Neuronal stem cell (in vitro differentiated cells): ENCODE data around the gene ATP11A.
A peak's percentile ranks its signal among the peaks of the same experiment; 100 is the strongest.

Source experiments
- DNase-seq: peaks from one replicate; pipeline ENCODE4 v3.0.0-alpha.2; 2013; ENCODE audit warnings: low spot score
- H2AFZ ChIP-seq: one replicate; pipeline ENCODE4 v1.6.1; 2013; ENCODE audit warnings: mild to moderate bottlenecking, low read length, inconsistent platforms
- H2AK5ac ChIP-seq: 2 replicates; pipeline ENCODE4 v1.6.1; 2013; ENCODE audit warnings: low read depth, mild to moderate bottlenecking, inconsistent platforms, low read length, moderate library complexity, mixed read lengths
- H2BK120ac ChIP-seq: 2 replicates; pipeline ENCODE4 v1.6.1; 2013; ENCODE audit warnings: low read depth, mild to moderate bottlenecking, inconsistent platforms, low read length, moderate library complexity, mixed read lengths
- H2BK12ac ChIP-seq: one replicate; pipeline ENCODE4 v1.6.1; 2013; ENCODE audit warnings: low read length, inconsistent platforms
- H2BK15ac ChIP-seq: 2 replicates; pipeline ENCODE4 v1.6.1; 2013; ENCODE audit warnings: mild to moderate bottlenecking, low read length, inconsistent platforms, mixed read lengths
- H2BK5ac ChIP-seq: one replicate; pipeline ENCODE4 v1.6.1; 2013; ENCODE audit warnings: inconsistent platforms, mild to moderate bottlenecking, low read length, moderate library complexity
- H3K14ac ChIP-seq: one replicate; pipeline ENCODE4 v1.6.1; 2013; ENCODE audit warnings: low read length, inconsistent platforms
- H3K18ac ChIP-seq: 2 replicates; pipeline ENCODE4 v1.6.1; 2013; ENCODE audit warnings: low read length, inconsistent platforms
- H3K23ac ChIP-seq: 2 replicates; pipeline ENCODE4 v1.6.1; 2013; ENCODE audit warnings: low read depth, mild to moderate bottlenecking, mixed read lengths, low read length, inconsistent platforms; ENCODE audit not compliant: poor library complexity
- H3K27ac ChIP-seq: replicated peaks from 3 replicates; pipeline ENCODE4 v1.5.1; 2013; ENCODE audit warnings: low read length, inconsistent platforms
- H3K27me3 ChIP-seq, 3 experiments: 2 replicates each; pipeline ENCODE4 v1.6.1; 2013; ENCODE audit warnings: low read length in 3 of 3, mild to moderate bottlenecking in 2 of 3, inconsistent platforms in 1 of 3, low read depth in 1 of 3, mixed read lengths in 1 of 3, moderate library complexity in 1 of 3; ENCODE audit not compliant: control insufficient read depth in 3 of 3, insufficient read depth in 3 of 3
- H3K36me3 ChIP-seq, 2 donors: replicated peaks in 1 of 2; 2 replicates each; pipeline ENCODE4 v1.6.1; 2013; ENCODE audit warnings: low read length in 2 of 2; ENCODE audit not compliant: control insufficient read depth in 2 of 2, insufficient read depth in 2 of 2
- H3K4ac ChIP-seq: 2 replicates; pipeline ENCODE4 v1.6.1; 2013; ENCODE audit warnings: inconsistent platforms, mild to moderate bottlenecking, low read length, moderate library complexity
- H3K4me1 ChIP-seq, 2 donors: 1 replicate in 1 of 2; 2 replicates in 1 of 2; pipeline ENCODE4 v1.6.1; 2013; ENCODE audit warnings: low read length in 2 of 2, low read depth in 1 of 2; ENCODE audit not compliant: control insufficient read depth in 2 of 2, insufficient read depth in 1 of 2
- H3K4me2 ChIP-seq: one replicate; pipeline ENCODE4 v1.6.1; 2013; ENCODE audit warnings: mild to moderate bottlenecking, low read length, inconsistent platforms; ENCODE audit not compliant: insufficient read depth, poor library complexity, severe bottlenecking
- H3K4me3 ChIP-seq, 2 donors: 2 replicates each; pipeline ENCODE4 v1.5.1; 2013; ENCODE audit warnings: low read length in 2 of 2, mild to moderate bottlenecking in 2 of 2, inconsistent platforms in 1 of 2, moderate library complexity in 1 of 2
- H3K79me1 ChIP-seq: one replicate; pipeline ENCODE4 v1.6.1; 2013; ENCODE audit warnings: low read depth, mild to moderate bottlenecking, inconsistent platforms, low read length, moderate library complexity
- H3K9ac ChIP-seq: one replicate; pipeline ENCODE4 v1.6.1; 2013; ENCODE audit warnings: mild to moderate bottlenecking, low read depth, low read length, inconsistent platforms; ENCODE audit not compliant: poor library complexity
- H3K9me3 ChIP-seq, 2 donors: replicated peaks in 1 of 2; 2 replicates each; pipeline versions ENCODE3 to v1.6.1; 2013; ENCODE audit warnings: low read length in 2 of 2, mild to moderate bottlenecking in 2 of 2, inconsistent platforms in 1 of 2, low read depth in 1 of 2, mixed read lengths in 1 of 2, moderate library complexity in 1 of 2; ENCODE audit not compliant: control insufficient read depth in 2 of 2, insufficient read depth in 1 of 2
- H4K8ac ChIP-seq: one replicate; pipeline ENCODE4 v1.6.1; 2013; ENCODE audit warnings: low read depth, mild to moderate bottlenecking, inconsistent platforms, low read length, moderate library complexity
- H4K91ac ChIP-seq: one replicate; pipeline ENCODE4 v1.6.1; 2013; ENCODE audit warnings: low read length, low read depth, mild to moderate bottlenecking, inconsistent platforms; ENCODE audit not compliant: poor library complexity
- WGBS, 2 donors: extraction: QIAGEN DNeasy Blood & Tissue Kit; methylation state at CpG; one replicate each; pipeline ENCODE4 v1.1.7; 2013; ENCODE audit warnings: missing lambda C conversion rate in 2 of 2, mixed read lengths in 1 of 2; ENCODE audit not compliant: insufficient read length in 2 of 2, insufficient replicate concordance in 1 of 2; ENCODE audit errors: extremely low coverage in 2 of 2; 5-methylcytosine and 5-hydroxymethylcytosine counted together

ATP11A gene

GRCh38 chr13:112820318-112820717, 130.5 kb downstream of the ATP11A start:
- no peaks in the 10 kb centered on the region for H3K4me1 ChIP-seq
- H4K91ac ChIP-seq: no peak overlapping the region
- no peak overlapping the region for H3K23ac ChIP-seq
- no CpG with 5 or more reads among the region's 11 CpGs for WGBS, 2 donors
- no peak overlapping the region for H3K4me2 ChIP-seq
- H3K9ac ChIP-seq: no peak overlapping the region
- no peak overlapping the region for H3K18ac ChIP-seq
- H2AK5ac ChIP-seq: no peak overlapping the region
- H3K27ac ChIP-seq: no peak overlapping the region
- no peak overlapping the region for H2BK12ac ChIP-seq
- no peak overlapping the region for H2BK5ac ChIP-seq
- H3K14ac ChIP-seq: no peak overlapping the region
- no peak overlapping the region for H3K4ac ChIP-seq
- no peak overlapping the region for H2AFZ ChIP-seq
- H2BK15ac ChIP-seq: no peak overlapping the region
- H4K8ac ChIP-seq: no peak overlapping the region
- H3K36me3 ChIP-seq: peaks cover 55 to 72% of the 10 kb centered on the region in 2 donors
- H3K27me3 ChIP-seq: no peaks in the 10 kb centered on the region
- DNase-seq: no peak
- no peak overlapping the region for H2BK120ac ChIP-seq
- no peak overlapping the region for H3K4me3 ChIP-seq
- H3K79me1 ChIP-seq: peaks cover 6% of the 10 kb centered on the region
- H3K9me3 ChIP-seq: peaks cover 17 to 22% of the 10 kb centered on the region in 2 donors

GRCh38 chr13:112821340-112822055, 131.7 kb downstream of the ATP11A start:
- Histone ChIP-seq H3K9me3 (peaks cover 17 to 18% of the 10 kb centered on the region in 2 donors), H3K36me3 (peaks cover 56 to 65% of the 10 kb centered on the region in 2 donors), H2BK12ac (no peak overlapping the region), H4K8ac (no peak overlapping the region), H3K14ac (no peak overlapping the region), H3K4me3 (no peak overlapping the region), H3K23ac (no peak overlapping the region), H3K18ac (no peak overlapping the region), H3K79me1 (peaks cover 6% of the 10 kb centered on the region), H4K91ac (no peak overlapping the region), H2AK5ac (no peak overlapping the region), H3K27me3 (no peaks in the 10 kb centered on the region), H3K4me1 (no peaks in the 10 kb centered on the region), H2BK120ac (no peak overlapping the region), H3K4ac (no peak overlapping the region), H2AFZ (no peak overlapping the region), H2BK5ac (no peak overlapping the region), H3K4me2 (no peak overlapping the region), H3K27ac (no peak overlapping the region), H2BK15ac (no peak overlapping the region), H3K9ac (peak overlapping the region; percentile 30)
- no peak for DNase-seq
- WGBS, 2 donors: no CpG with 5 or more reads among the region's 19 CpGs

GRCh38 chr13:112822851-112823250, 133.0 kb downstream of the ATP11A start:
- H3K9me3 ChIP-seq: peaks cover 7 to 12% of the 10 kb centered on the region in 2 donors
- no peak overlapping the region for H3K4ac ChIP-seq
- no peak overlapping the region for H2AK5ac ChIP-seq
- WGBS, 2 donors: no CpG with 5 or more reads among the region's 11 CpGs
- no peak overlapping the region for H2AFZ ChIP-seq
- H3K79me1 ChIP-seq: peaks cover 3% of the 10 kb centered on the region
- no peak overlapping the region for H4K91ac ChIP-seq
- peaks cover 60 to 63% of the 10 kb centered on the region in 2 donors for H3K36me3 ChIP-seq
- H3K4me3 ChIP-seq: no peak overlapping the region
- no peak overlapping the region for H3K14ac ChIP-seq
- H3K23ac ChIP-seq: no peak overlapping the region
- no peak overlapping the region for H3K27ac ChIP-seq
- no peaks in the 10 kb centered on the region for H3K4me1 ChIP-seq
- no peak overlapping the region for H2BK15ac ChIP-seq
- no peak overlapping the region for H2BK12ac ChIP-seq
- no peaks in the 10 kb centered on the region for H3K27me3 ChIP-seq
- H3K4me2 ChIP-seq: no peak overlapping the region
- no peak overlapping the region for H2BK120ac ChIP-seq
- no peak for DNase-seq
- no peak overlapping the region for H2BK5ac ChIP-seq
- H3K18ac ChIP-seq: no peak overlapping the region
- H3K9ac ChIP-seq: no peak overlapping the region
- no peak overlapping the region for H4K8ac ChIP-seq

- H2BK5ac ChIP-seq: no peak overlapping the region
- no peak overlapping the region for H3K14ac ChIP-seq
- no CpG with 5 or more reads among the region's 10 CpGs for WGBS, 2 donors
- no peak overlapping the region for H2BK15ac ChIP-seq
- H2AFZ ChIP-seq: no peak overlapping the region
- no peak overlapping the region for H3K27ac ChIP-seq
- H3K4me3 ChIP-seq: no peak overlapping the region
- no peak overlapping the region for H2BK12ac ChIP-seq
- no peak overlapping the region for H4K91ac ChIP-seq
- H4K8ac ChIP-seq: no peak overlapping the region
- H3K4me2 ChIP-seq: no peak overlapping the region
- H3K9ac ChIP-seq: no peak overlapping the region
- peaks cover 52 to 57% of the 10 kb centered on the region in 2 donors for H3K36me3 ChIP-seq
- no peaks in the 10 kb centered on the region for H3K4me1 ChIP-seq
- H2AK5ac ChIP-seq: no peak overlapping the region
- peaks cover 0 to 2% of the 10 kb centered on the region in 2 donors for H3K9me3 ChIP-seq
- no peak for DNase-seq
- no peaks in the 10 kb centered on the region for H3K27me3 ChIP-seq
- H3K18ac ChIP-seq: no peak overlapping the region
- H3K79me1 ChIP-seq: peaks cover 3% of the 10 kb centered on the region
- no peak overlapping the region for H2BK120ac ChIP-seq
- no peak overlapping the region for H3K4ac ChIP-seq
- no peak overlapping the region for H3K23ac ChIP-seq
Measured at GRCh38 chr13:112824429-112824828, 134.6 kb downstream of the ATP11A start.
